ENCODE data around the gene CMSS1.

DNA sequence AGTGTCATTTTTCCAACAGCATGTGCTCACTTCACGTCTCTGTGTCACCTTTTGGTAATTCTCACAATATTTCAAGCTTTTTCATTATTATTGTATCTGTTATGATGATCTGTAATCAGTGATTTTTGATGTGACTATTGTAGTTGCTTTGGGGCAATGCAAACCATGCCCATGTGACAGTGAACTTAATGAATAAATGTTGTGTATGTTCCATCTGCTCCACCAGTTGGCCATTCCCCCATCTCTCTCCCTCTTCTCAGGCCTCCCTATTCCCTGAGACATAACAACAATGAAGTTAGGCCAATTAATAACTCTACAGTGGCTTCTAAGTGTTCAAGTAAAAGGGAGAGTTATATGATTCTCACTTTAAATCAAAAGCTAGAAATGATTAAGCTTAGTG lies 410.6 kb downstream of the CMSS1 start:
- TF ChIP-seq EP300 (IDR thresholded peaks at IDR 0.05; ENCODE audit: low read depth): no peak
- no peak for TF ChIP-seq CTCF (IDR thresholded peaks at IDR 0.05)
- TF ChIP-seq POLR2A (IDR thresholded peaks at IDR 0.05): no peak
